NCI-H2171 treated with DMSO at 0.1 percent for 48 hours (cell line): Measurements from ENCODE around the gene SUCO.

Experiments
- DNase-seq: peaks from one replicate; lab custom pipeline; 2025; lab: John Stamatoyannopoulos, UW

Gene SUCO

DNA sequence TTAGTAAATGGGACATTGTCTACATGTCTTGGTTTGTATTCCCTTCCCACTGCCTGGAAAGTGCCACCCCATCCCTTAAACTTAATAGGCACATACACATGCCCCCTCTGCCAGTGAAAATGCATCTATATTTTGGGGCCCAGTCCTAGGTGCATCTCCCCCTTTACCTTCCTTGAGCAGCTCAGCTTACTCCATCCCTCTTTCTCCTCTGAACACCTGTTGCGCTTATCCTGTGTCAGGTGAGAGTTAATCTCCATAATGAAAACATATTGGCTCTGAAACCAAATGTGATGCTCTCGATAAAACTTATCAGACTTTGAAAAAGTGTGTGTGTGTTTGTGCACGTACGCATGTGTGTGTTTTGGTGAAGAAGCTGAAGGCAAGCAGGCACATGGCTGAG lies 15.4 kb upstream of the SUCO start:
- DNase-seq: no peak

DNA sequence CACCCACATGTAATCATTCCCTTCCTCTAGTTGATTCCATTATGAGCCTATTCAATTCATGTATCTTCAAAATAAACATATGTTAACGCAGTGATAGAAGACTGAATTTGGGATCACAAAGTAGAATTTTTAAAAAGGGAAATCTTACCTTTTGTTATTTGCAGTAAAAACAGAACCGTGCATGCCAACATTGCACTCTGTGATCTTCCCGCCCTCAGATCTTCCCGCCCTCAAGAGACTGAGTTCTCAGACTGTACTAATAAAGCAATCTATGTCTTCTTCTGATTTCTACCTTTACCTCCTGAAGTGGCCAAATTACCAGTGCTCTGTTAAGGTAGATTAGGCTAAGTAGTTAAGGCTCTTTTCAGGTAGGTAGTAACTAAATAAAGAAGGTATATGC lies 3.6 kb upstream of the SUCO start:
- no peak for DNase-seq

DNA sequence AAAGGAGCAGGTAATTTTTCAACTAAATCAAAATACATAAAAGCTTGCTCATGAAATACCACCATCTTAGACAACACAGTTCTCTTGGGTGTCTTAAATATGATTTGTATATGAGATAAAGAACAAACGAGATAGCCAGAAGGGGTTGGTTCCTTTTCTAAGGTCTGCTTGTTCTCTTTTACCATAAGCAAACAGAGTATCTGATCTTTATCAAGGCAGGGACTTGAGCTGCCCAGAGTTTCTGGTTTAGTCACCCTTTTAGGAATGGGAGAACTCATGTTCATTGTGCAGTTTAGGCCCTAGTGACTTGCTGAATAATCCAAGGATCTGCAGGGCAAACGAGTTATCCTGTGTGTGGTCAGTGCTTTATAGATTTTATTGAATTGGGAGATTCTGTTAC lies 3.0 kb upstream of the SUCO start:
- no peak for DNase-seq

DNA sequence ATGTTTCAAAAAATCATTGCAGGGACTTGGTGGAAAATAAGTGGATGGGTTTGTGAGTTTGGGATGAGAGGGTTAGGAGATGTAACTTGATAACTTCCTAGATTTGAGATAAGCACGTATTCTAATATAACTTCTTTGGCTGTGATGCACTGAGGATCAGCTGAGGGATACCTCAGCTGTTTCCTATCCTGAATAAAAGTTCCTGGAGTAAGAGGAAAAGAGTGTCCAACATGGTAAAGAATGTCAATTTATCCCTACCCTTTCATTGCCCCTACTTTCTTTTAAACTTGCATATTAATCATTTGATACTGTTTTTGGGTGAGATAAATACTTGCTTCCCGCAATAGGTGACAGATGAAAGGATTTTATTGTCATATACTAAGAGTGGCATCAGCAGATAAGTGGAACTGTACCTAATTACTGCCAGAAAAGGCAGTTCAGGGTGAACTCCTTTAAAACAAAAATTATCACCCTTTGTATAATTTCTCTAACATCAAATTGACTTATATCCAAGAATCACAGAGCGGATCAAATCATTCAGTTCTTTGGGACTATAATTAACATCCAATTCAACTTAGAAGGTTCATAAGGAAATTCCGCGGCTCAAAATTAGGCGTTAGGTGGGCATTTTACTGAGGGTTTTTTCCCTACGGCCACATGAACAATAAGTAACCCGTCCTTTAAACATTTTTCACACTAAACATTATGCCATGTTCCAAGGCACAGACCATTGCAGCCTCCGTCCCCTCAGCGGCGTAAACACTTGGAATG lies 1.4 kb upstream of the SUCO start:
- DNase-seq: no peak

DNA sequence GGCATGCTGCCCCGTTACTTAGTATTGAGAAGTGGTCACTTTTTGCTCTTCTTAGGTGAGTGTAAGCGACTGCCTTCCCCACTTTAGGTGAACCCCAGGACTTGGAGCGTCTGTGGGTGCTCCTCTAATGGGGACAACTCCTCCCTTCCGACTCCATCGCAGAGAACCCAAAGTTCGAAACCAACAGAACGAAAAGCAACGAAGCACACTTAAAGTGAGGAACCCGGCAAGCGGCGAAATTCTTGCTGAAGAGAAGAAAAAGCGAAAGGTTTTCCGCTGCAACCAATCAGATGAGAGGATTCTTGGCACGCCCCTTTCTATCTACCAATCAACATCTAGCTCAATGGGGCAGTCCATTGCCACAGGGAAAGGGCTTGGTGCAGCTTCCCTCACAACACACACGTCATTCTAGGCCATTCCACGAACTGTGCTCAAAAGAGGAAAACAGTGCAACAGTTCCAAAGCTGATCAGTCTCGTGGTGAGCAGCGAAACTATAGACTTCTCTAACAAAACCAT lies 709 bp upstream of the SUCO start:
- DNase-seq: peak; percentile 98

DNA sequence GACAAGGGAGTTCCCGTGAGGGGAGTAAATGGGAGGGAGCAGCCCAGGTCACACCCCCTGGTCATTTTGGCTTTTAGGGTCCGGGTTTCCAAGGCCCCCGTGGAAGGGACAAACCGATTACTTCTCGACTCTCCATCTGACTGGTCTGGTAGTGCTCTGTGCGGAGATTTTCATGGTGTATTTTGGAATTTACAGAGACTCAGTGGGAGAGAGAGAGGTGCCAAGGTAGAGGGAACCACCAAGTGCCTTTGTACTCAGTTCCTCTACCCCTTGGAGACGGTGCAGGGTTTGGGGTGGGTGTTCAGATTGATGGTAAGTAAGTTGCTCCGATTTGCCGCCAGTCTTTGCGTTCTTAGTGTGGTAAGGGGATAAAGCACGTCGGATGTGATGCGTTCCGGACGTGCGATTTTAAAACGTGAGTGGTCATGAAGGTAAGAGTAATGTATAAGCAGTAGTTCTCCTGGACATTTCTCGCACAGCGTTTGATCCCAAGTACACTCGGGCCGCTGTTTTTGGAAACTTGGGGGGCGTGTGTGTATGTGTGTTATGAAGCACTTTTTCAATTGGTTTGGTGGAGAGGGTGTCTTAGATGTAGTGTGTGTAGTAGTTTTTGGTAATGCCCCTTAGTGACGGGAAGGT lies 682 bp downstream of the SUCO start:
- peak; percentile 62 for DNase-seq

DNA sequence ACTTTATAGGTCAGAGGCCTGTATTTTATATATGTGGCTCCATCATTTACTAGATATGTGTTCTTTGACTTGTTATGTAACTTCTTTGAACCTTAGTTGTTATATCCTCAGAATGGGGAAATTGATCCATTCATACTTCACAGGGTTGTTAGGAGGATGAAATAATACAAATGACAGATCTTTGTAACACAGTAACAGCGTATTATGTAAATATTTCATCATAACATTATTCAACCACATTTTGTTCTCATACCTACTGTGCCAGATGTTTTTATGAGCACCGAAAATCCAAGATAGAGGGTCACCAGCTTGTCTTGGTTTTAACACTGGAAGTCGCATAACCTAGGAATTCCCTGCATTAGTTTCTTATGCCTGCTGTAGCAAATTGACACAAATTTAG lies 3.3 kb downstream of the SUCO start:
- no peak for DNase-seq

DNA sequence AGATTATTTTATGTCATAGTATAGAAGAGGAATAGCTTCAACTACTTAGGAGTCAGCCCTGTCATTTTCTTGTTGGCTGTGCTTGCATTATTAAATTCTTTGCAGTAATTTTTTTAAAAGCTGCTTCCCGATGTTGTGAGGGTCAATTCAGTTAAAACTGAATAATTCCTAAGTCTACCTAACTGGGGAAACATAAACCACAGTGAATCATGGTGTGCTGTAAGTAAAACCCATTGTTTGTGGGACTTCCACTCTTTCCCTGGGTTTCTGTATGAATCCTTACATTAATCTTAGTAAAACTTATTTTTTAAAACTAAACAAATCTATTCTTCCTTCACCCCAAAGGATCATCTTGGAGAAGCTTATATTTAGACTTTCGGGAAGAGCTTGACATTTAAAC lies 4.4 kb downstream of the SUCO start:
- DNase-seq: no peak

DNA sequence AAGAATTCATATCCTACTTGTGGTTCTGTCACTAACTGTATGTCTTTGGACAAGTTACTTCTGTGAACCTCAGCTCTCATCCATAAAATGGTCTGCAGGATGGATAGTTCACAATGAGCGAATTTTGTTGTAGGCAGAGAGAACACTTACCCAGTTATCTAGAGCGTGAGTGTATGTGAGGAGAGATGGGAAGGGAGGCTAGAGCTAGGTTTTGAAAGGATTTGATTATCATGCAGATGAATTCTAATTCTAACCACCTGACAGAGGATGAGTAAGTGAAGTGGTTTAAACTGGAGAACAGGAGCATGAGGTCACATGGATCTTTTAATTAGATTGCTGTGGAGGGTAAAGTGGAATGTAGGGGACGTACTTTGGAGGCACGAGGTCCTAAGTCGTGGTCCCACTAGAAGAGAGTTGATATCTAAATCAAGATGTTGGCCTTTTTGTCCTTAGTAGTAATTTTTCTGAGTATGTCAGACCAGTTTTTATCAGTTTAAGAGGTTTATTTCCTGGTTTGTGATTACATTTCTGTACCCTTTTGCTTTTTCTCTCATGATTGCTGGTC lies 5.0 kb downstream of the SUCO start:
- no peak for DNase-seq

DNA sequence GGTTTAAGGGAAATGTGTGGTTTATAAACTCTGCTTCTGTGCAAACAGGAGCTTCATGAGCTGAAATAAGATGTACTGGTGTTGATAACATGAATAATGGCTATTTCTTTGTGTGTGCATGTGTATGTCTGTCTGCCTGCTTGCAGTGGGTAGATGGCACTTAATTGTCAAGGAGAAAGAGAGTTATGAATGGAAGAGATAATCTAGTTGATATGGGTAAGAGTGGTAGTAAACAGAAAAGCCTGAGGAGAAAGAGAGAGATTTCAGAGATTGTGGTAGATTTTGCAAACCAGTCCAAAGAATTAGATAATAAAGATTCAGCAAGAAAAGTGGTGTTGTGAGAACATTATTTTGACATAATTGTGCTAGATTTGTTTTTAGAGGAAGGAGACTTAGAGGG lies 7.7 kb downstream of the SUCO start:
- no peak for DNase-seq

DNA sequence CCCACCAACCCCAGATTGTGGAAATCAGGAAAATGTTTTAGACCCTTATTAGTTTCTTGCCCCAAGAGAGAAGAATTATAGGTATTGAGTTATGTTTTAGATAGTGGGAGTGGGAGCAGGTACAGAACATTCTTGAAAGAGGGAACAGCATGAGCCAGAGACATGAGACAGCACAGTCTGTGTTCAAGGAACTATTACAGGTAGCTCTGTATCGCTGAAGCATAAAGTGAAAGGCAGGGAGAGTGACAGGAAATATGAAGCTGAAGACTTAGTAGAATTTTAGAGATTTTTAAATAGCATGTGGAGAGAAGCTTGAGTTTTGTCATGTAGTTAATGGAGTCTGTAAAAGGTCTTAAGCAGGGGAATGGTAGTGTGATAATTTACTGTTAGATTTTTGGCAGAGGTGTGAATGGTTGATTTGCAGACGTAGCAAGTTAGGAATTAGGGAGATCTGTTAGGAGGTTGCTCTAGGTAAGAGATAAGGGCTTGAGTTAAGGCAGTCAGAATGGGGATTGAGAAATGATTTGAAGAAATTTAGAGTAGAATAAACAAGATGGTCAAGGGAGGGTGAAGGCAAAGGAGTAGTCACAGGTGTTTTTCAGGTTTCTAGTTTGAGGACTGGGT lies 11.6 kb downstream of the SUCO start:
- DNase-seq: no peak

DNA sequence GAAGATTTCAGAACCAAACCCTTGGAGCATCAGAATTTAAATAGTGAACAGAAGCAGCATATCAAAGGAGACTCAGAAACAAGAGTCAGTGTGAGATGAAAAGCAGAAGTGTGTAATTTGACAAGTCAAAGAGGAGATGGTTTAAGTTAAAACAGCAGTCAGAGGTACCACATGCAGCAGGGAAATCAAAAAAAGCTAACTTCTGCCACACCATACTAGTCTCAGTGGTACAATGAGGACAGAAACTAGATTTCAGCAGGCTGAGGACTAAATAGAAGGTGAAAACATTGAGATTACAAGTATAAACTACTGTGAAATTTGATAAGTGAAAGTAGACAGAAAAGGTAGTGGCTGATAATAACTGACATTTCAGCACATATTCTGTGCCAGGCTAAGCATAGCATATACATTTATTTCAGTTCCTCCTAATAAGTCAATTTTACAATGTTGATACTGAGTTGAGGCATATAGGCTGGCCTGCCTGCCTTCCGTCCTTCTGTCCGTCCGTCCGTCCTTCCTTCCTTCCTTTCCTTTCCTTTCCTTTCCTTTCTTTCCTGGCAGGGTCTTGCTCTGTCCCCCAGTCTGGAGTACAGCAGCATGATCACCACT lies 12.6 kb downstream of the SUCO start:
- no peak for DNase-seq

DNA sequence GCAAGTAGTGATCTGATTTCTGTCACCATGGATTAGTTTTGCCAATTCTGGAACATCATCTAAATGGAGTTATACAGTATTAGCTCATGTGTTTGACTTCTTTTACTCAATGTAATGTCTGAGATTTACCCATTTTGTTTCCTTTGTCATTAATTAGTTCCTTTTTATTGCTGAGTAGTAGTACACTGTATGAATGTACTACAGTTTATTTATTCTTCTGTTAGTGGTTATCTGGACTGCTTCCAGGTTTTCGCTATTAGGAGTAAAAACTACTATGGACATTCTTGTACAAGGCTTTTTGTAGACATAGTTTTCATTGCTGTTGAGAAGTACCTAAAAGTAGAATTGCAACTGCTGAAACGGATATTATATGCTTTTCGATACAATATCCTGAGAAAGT lies 14.1 kb downstream of the SUCO start:
- no peak for DNase-seq

DNA sequence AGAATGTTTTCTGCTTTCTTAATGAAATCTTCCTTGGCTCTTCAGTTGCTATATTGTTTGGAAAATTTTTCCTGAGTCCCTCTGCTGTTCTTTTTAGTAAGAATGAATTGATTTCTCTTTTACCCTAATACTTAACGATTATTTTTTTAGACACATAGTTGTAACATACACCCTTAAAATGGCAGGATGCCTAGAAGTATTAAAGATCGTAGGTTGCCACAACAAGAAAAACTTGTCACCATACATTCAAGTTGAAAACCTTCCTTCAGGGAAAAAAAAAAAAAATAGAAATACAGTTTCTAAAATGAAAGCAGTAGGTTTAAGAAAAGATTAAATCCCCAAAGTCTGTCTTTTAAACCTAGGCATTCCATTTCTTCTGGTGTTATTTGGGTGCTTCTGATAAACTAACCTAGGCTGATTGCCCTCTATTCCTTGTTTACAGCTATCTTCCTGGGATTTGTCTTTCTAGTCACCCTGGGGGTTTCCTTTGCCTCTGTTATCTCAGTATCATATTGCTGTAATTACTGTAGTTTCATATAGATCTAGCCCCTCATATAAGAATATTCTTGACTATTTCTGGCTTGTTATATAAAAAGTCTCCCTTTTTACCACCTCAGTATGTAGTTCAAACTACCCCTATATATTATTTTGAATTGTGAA lies 16.8 kb downstream of the SUCO start:
- DNase-seq: peak; percentile 23

DNA sequence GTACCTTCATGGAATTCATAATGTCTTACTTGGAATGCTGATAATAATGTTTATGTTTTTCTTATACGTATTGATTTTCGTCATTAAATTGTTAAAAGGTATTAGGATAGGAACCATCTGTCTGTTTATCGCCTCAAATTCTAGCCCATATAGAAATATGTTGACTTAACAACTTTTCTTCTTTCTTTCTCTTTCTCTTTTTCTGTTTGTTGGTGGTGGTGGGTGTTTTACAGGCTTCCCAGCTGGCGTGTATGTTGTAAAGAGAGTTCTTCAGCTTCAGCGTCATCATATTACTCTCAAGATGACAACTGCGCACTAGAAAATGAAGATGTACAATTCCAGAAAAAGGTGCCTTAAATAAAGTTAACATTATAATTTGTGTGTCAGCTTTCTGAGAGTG lies 18.3 kb downstream of the SUCO start:
- no peak for DNase-seq

DNA sequence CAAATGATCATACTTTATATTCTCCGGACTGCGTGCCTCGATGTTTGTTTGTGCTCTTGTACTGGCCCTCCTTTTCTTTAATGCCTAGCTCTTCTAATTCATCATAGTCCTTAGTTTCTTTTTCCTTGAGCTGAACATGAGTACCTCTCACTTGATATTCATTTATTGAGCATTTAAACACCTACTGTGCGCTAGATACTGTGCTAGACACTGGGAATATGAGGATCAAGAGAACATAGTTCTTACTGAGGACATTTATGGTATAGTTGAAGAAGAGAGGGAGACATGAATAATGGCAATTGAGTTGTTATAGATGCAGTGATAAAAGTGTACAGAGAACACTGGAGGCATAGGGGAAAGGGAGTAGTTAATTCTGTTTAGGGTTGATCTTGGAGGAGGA lies 22.0 kb downstream of the SUCO start:
- DNase-seq: no peak

DNA sequence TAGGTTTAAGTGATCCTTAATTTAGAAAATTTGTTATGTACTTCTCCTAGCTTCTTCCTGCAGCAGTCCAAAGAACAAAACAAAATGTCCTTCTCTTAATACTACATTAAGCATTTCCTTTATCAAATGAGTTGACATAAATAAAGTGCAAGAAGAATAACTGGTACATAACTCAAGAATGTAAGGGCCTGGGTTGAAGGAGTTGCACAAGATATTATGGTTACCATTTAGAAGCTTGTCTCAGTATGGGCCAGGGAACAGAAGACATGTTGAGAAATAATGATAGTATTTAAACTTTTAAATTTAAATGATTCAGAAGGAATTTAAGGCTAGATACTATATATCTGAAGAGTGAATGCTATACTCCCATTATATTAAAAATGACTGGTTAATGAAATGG lies 23.5 kb downstream of the SUCO start:
- no peak for DNase-seq

DNA sequence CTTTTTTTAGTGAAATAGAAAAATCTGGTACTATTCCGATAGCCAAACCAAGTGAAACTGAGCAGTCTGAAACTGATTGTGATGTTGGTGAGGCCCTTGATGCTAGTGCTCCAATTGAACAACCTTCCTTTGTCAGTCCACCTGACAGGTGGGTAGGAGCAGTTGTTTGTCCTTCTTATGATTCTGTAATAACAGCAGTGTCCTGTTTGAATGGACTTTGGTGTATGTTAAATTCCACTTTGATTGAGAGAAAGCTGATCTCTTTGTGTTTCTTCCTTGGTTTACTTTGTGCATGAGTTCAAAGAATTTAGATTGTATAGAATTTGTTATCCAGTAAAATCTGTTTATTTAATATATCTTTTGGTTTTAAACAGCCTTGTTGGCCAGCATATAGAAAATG lies 24.3 kb downstream of the SUCO start:
- DNase-seq: no peak

DNA sequence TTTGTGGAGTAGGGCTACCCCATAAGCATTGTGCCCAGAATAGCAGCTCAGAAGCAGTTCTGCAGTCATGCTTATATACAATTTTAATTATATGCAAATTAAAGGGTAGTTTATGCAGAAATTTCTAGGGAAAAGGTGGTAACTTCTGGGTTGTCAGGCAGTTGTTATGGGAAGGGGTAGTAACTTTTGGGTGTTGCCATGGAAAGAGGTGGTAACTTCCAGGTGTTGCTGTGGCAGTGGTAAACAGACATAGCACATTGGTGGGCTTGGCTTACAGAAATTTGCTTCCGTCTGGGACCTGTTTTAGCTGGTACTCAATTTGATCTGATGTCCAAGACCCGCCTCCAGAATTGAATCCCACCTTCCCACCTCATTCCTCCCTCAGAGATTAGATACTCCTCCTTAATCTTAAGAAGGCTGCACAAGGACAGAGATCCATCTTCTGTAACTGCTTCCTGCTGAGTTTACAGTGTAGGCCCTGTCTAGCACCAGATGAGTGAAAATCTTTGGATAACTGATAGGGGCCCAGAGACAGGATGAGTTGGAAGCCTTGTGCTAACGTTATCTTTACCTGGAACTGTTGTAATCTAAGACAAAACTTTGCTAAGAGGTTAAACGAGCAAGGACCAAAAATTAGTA lies 26.7 kb downstream of the SUCO start:
- DNase-seq: no peak

DNA sequence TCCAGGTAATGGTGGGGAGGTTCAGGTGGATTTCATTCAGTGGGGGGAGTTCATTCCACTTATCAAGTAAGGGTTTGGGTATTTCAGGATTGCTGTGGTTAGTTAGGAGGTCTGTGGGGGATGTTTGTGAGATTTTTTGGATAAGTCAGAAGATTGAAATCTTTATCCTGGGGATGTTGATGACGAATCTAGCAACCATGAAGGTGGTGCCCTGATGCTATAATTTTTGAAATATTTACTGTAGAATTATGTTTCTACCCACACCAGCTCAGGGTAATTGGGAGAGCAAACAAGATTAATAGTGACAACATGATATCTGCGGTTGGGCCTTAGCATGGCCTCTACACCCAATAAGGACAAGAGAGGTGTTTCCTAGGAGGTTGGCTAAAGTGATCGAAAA lies 28.3 kb downstream of the SUCO start:
- no peak for DNase-seq

DNA sequence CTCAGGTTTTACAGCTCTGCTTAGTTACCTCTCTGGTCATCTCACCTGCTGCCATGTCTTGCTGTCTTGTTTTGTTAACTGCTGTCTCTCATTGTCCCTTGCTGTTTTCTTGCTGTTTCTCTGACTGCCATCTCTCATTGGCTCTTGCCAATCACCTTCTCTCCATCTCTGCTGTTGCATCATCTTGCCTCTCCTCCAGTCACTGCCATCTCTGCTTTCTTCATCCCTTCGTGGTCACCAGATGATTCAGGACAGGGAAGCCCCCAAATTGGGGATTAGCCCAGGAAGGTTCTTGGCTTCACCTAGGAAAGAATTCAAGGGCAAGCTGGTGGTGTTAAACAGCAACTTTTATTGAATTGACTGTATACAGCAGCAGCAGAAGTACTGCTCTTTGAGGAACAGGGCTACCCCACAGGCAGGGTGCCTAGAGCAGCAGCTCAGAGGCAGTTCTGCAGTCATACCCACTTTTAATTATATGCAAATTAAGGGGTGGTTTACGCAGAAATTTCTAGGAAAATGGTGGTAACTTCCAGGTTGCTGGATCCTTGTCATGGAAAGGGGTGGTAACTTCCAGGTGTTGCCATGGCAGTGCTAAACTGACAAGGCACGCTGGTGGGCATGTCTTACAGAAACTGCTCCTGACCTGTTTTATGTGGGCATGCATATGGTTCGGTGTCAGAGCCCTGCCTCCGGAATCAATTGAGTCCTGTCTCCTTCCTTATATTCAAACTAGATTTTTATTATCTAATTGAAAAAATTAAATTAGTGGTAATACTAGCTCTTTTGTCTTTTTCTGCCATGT lies 33.4 kb downstream of the SUCO start:
- no peak for DNase-seq
